Thoracic aorta (tissue), 2 donors: ENCODE results near the gene SYNDIG1. TPM values are rescaled to one million over a fixed set of nuclear protein-coding genes. Genes with fewer than 3 reads are reported as not detected.

Source experiments
- ATAC-seq: fragments of 150-250 bp; one replicate; pipeline ENCODE4 v1.8.0; 2017; ENCODE audit warnings: low read depth; ENCODE audit not compliant: insufficient number of reproducible peaks, low FRiP score
- DNase-seq: peaks from one replicate; pipeline ENCODE4 v3.0.0-alpha.2; 2020; ENCODE audit warnings: low spot score
- H3K27ac ChIP-seq, 2 donors: fragments of 200-600 bp; sonication (generic); 1 replicate in 1 of 2; 2 replicates in 1 of 2; pipeline ENCODE4 v1.5.1; 2016; ENCODE audit warnings: mild to moderate bottlenecking in 2 of 2, moderate library complexity in 2 of 2
- H3K27me3 ChIP-seq: fragments of 200-600 bp; sonication (generic); replicated peaks from 2 replicates; pipeline ENCODE4 v1.6.0; 2016; ENCODE audit warnings: mild to moderate bottlenecking; ENCODE audit not compliant: insufficient read depth
- H3K36me3 ChIP-seq: fragments of 200-600 bp; sonication (generic); one replicate; pipeline ENCODE4 v1.5.1; 2016
- H3K4me1 ChIP-seq, 2 donors: fragments of 200-600 bp; sonication (generic); 1 replicate in 1 of 2; 2 replicates in 1 of 2; pipeline versions ENCODE4 v1.5.1 to v1.6.0; 2016; ENCODE audit warnings: low read depth in 2 of 2, mild to moderate bottlenecking in 1 of 2; ENCODE audit not compliant: control insufficient read depth in 1 of 2
- H3K4me3 ChIP-seq: fragments of 200-600 bp; sonication (generic); 2 replicates; pipeline ENCODE4 v1.5.1; 2016; ENCODE audit warnings: mild to moderate bottlenecking
- H3K9me3 ChIP-seq: fragments of 200-600 bp; sonication (generic); 2 replicates; pipeline ENCODE4 v1.5.1; 2016
- total RNA-seq, 2 donors: library from RNA; depleted of rRNA; stranded (reverse); fragments of >200 nt; gene quantifications; one replicate each; pipeline versions ENCODE4 v1.1.0 to v1.2.3, GENCODE V29; 2016
- TF ChIP-seq, protein P1 (sequence below): fragments of 200-600 bp; sonication (generic); IDR thresholded peaks from one replicate; pipeline ENCODE4 v1.5.1; 2019; ENCODE audit warnings: antibody characterized with exemption

Gene SYNDIG1
- total RNA-seq, 2 donors from 2014 or later, result 1.8 to 5.4 TPM

- H3K27ac ChIP-seq, result no peak overlapping the region
- H3K36me3 ChIP-seq, result no peaks in the 10 kb centered on the region
- H3K4me1 ChIP-seq, result no peaks in the 10 kb centered on the region
- TF ChIP-seq, protein P1, sequence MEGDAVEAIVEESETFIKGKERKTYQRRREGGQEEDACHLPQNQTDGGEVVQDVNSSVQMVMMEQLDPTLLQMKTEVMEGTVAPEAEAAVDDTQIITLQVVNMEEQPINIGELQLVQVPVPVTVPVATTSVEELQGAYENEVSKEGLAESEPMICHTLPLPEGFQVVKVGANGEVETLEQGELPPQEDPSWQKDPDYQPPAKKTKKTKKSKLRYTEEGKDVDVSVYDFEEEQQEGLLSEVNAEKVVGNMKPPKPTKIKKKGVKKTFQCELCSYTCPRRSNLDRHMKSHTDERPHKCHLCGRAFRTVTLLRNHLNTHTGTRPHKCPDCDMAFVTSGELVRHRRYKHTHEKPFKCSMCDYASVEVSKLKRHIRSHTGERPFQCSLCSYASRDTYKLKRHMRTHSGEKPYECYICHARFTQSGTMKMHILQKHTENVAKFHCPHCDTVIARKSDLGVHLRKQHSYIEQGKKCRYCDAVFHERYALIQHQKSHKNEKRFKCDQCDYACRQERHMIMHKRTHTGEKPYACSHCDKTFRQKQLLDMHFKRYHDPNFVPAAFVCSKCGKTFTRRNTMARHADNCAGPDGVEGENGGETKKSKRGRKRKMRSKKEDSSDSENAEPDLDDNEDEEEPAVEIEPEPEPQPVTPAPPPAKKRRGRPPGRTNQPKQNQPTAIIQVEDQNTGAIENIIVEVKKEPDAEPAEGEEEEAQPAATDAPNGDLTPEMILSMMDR, result no peak
- no peak overlapping the region for H3K4me3 ChIP-seq
- ATAC-seq (no peak), DNase-seq (no peak)
- H3K27me3 ChIP-seq, result no peaks in the 10 kb centered on the region
- no peaks in the 10 kb centered on the region for H3K9me3 ChIP-seq
Observed at GRCh38 chr20:24537210-24537609, 67.8 kb downstream of the SYNDIG1 start.

DNA sequence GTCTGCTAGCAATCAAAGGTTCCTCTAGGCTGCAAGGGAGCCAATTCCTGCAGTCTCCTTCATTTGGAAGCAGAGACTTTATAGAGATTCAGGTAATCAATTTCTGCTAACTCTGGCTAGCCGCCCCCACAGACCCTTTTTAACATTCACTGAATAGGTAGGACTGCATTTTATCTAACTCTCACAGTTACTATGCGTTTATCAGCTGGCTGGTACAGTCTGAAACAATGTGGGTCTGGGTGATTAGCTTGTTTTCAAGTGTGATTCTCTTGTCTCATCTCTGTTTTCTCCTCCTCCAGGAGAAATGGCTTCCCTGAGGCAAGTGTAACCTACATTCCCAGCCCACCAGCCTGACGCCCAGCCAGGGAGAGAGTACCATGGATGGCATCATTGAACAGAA lies 73.3 kb downstream of the SYNDIG1 start:
- TF ChIP-seq, protein P1, result no peak

DNA sequence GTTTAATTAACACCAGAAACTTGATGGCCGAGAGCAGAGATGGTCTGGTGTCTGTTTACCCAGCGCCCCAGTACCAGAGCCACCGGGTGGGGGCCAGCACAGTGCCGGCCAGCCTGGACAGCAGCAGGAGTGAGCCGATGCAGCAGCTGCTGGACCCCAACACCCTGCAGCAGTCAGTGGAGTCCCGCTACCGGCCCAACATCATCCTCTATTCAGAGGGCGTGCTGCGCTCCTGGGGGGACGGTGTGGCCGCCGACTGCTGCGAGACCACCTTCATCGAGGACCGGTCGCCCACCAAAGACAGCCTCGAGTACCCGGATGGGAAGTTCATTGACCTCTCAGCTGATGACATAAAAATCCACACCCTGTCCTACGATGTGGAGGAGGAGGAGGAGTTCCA lies 73.7 kb downstream of the SYNDIG1 start:
- DNase-seq (no peak), ATAC-seq (no peak)
- no peaks in the 10 kb centered on the region for H3K9me3 ChIP-seq
- no peaks in the 10 kb centered on the region for H3K27me3 ChIP-seq
- no peak overlapping the region for H3K4me3 ChIP-seq
- H3K36me3 ChIP-seq, result no peaks in the 10 kb centered on the region
- H3K27ac ChIP-seq, result no peak overlapping the region
- H3K4me1 ChIP-seq, result no peaks in the 10 kb centered on the region
- TF ChIP-seq, protein P1, result no peak

More for the DNA sequence above, 73.3 kb downstream of the SYNDIG1 start:
- ATAC-seq, result no peak
- Histone ChIP-seq H3K27me3 (no peaks in the 10 kb centered on the region), H3K9me3 (no peaks in the 10 kb centered on the region), H3K36me3 (no peaks in the 10 kb centered on the region), H3K4me3 (no peak overlapping the region), H3K4me1 (no peaks in the 10 kb centered on the region), H3K27ac (no peak overlapping the region)
- no peak for DNase-seq

DNA sequence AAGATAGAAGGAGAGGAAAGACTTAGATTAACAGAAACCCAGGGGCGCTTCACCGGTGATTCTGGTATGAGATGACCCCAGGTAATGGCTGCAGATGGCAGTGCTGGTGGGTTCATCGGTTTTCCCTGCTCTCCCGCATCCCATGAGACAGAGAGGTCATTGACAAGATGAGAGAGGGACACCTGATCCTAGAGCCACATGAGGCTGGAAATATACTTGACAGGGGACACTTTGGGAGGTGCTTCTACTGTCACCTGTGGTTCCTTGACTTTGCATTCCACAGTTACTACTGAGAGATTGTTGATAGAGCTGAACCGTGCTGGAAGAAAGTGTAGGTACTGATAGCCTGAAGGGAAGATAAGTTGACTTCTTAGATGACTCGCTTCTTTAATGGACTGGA lies 74.3 kb downstream of the SYNDIG1 start:
- H3K27ac ChIP-seq, result no peak overlapping the region
- no peaks in the 10 kb centered on the region for H3K9me3 ChIP-seq
- TF ChIP-seq, protein P1, result no peak
- H3K36me3 ChIP-seq, result no peaks in the 10 kb centered on the region
- H3K4me3 ChIP-seq, result no peak overlapping the region
- H3K27me3 ChIP-seq, result no peaks in the 10 kb centered on the region
- no peak for ATAC-seq
- no peak for DNase-seq
- H3K4me1 ChIP-seq, result no peaks in the 10 kb centered on the region

GRCh38 chr20:24544371-24544770 lies 74.9 kb downstream of the SYNDIG1 start:
- H3K27ac ChIP-seq, result no peak overlapping the region
- TF ChIP-seq, protein P1, result no peak

More at GRCh38 chr20:24544371-24544770, 74.9 kb downstream of the SYNDIG1 start:
- no peaks in the 10 kb centered on the region for H3K27me3 ChIP-seq
- H3K4me3 ChIP-seq, result no peak overlapping the region
- DNase-seq (no peak), ATAC-seq (no peak)
- H3K9me3 ChIP-seq, result no peaks in the 10 kb centered on the region
- H3K36me3 ChIP-seq, result no peaks in the 10 kb centered on the region
- no peaks in the 10 kb centered on the region for H3K4me1 ChIP-seq
